Embryonic facial prominence (tissue), 1 donor: ENCODE results near the gene MAPK11.

ENCODE experiments used
- DNase-seq: peaks from one replicate; pipeline ENCODE4 v3.0.0-alpha.2; 2016; ENCODE audit errors: extremely low spot score

The MAPK11 gene

GRCh38 chr22:50260801-50261614 is 9.2 kb downstream of the MAPK11 start:
- DNase-seq, result no peak

GRCh38 chr22:50260434-50260800 is 9.8 kb downstream of the MAPK11 start:
- DNase-seq, result no peak

GRCh38 chr22:50259302-50259701 is 10.9 kb downstream of the MAPK11 start:
- no peak for DNase-seq

GRCh38 chr22:50258361-50259292 is 11.6 kb downstream of the MAPK11 start:
- DNase-seq, result no peak

- DNase-seq, result no peak
Observed at GRCh38 chr22:50257451-50258360, 12.5 kb downstream of the MAPK11 start.

GRCh38 chr22:50257041-50257440 is 13.1 kb downstream of the MAPK11 start:
- DNase-seq, result no peak

GRCh38 chr22:50256258-50256862 is 13.8 kb downstream of the MAPK11 start:
- no peak for DNase-seq

GRCh38 chr22:50255607-50256006 is 14.6 kb downstream of the MAPK11 start:
- DNase-seq, result no peak

GRCh38 chr22:50255099-50255498 is 15.1 kb downstream of the MAPK11 start:
- no peak for DNase-seq

- no peak for DNase-seq
Observed at GRCh38 chr22:50253941-50254340, 16.2 kb downstream of the MAPK11 start.

GRCh38 chr22:50253046-50253915 is 16.9 kb downstream of the MAPK11 start:
- no peak for DNase-seq

- DNase-seq, result no peak
Observed at GRCh38 chr22:50252082-50253045, 17.8 kb downstream of the MAPK11 start.

GRCh38 chr22:50251477-50252081 is 18.6 kb downstream of the MAPK11 start:
- DNase-seq, result no peak

GRCh38 chr22:50250555-50251476 is 19.4 kb downstream of the MAPK11 start, which contains the start of gene HDAC10:
TSS of gene HDAC10 (minus strand) at chr22:50251265. CDS start at chr22:50251032, 233 bp downstream.
- DNase-seq, result no peak

GRCh38 chr22:50250249-50250554 is 20.0 kb downstream of the MAPK11 start:
- DNase-seq, result no peak

- DNase-seq, result no peak
Observed at GRCh38 chr22:50249341-50250248, 20.6 kb downstream of the MAPK11 start.
